SK-N-SH (cell line): Measurements from ENCODE around the gene CYSTM1.

Source experiments
- CTCF ChIP-seq: fragments of 200-600 bp; sonication (generic); IDR thresholded peaks from 2 replicates; pipeline ENCODE4 v1.6.1; 2017; ENCODE audit warnings: antibody characterized with exemption, mild to moderate bottlenecking, moderate library complexity
- IRF3 ChIP-seq: fragments of 150-350 bp; IDR thresholded peaks from 2 replicates; pipeline ENCODE4 v1.6.1; 2016; ENCODE audit warnings: mild to moderate bottlenecking, low read depth, low read length
- YY1 ChIP-seq: IDR thresholded peaks from 2 replicates; pipeline ENCODE4 v1.4.0; 2012; ENCODE audit warnings: low read depth, mild to moderate bottlenecking

- TF ChIP-seq YY1 (no peak), IRF3 (no peak), CTCF (no peak)
Measured at GRCh38 chr5:140256726-140257125, 81.7 kb downstream of the CYSTM1 start.
